Mucosa of descending colon (tissue), 3 donors: ENCODE data around the gene TMEM258. TPM values are rescaled to one million over a fixed set of nuclear protein-coding genes. Genes with fewer than 3 reads are reported as not detected.

Experiments used
- ATAC-seq: fragments of 200-7000 bp; cut with Tn5 transposase; one replicate; pipeline ENCODE4 v1.9.1; 2020; ENCODE audit warnings: mild to moderate bottlenecking, moderate library complexity
- DNase-seq, 3 donors: peaks; one replicate each; pipeline ENCODE4 v3.0.0-alpha.2; 2020
- H3K36me3 ChIP-seq: fragments of 200-600 bp; one replicate; pipeline ENCODE4 v1.8.0; 2021; ENCODE audit warnings: low read depth, mild to moderate bottlenecking
- H3K4me1 ChIP-seq: fragments of 200-600 bp; one replicate; pipeline ENCODE4 v1.8.0; 2021; ENCODE audit warnings: low read depth, mild to moderate bottlenecking
- H3K4me3 ChIP-seq: fragments of 200-600 bp; one replicate; pipeline ENCODE4 v1.8.0; 2021; ENCODE audit warnings: mild to moderate bottlenecking
- H3K9me3 ChIP-seq: fragments of 200-600 bp; one replicate; pipeline ENCODE4 v1.8.0; 2021; ENCODE audit warnings: mild to moderate bottlenecking
- CTCF ChIP-seq: fragments of 200-600 bp; IDR thresholded peaks from one replicate; pipeline ENCODE4 v1.8.0; 2022; ENCODE audit warnings: antibody characterized with exemption, mild to moderate bottlenecking
- intact Hi-C, 2 donors: fragments of 100-400 bp; cut with DNase I in 1 of 2; cut with micrococcal nuclease in 1 of 2; formaldehyde crosslinking; loops; one replicate each; pipeline versions ENCODE4 v1.11.0 to v1.11.1; 2022; cut with DNase I, micrococcal nuclease
- total RNA-seq, 3 donors: library from RNA; stranded (reverse); fragmentation: NEBNext Ultra II Directional in 2 of 3; extraction: Animal tissue kit (Norgen Biotek cat#: 25700) in 2 of 3; gene quantifications; one replicate each; pipeline versions ENCODE4 v1.2.1 to v1.2.4, GENCODE V29; 2021 to 2023
- donor health status: DM: no; HTN: no; CAD: no; lungs with moderate emphysema.
- donor health status: DM: no; HTN: no; CAD: no.
- donor health status: DM: no; HTN: yes; CAD: no.

Gene TMEM258
- total RNA-seq, 3 donors from 2014 or later = 56.1 to 107 (median 74.6) TPM

DNA sequence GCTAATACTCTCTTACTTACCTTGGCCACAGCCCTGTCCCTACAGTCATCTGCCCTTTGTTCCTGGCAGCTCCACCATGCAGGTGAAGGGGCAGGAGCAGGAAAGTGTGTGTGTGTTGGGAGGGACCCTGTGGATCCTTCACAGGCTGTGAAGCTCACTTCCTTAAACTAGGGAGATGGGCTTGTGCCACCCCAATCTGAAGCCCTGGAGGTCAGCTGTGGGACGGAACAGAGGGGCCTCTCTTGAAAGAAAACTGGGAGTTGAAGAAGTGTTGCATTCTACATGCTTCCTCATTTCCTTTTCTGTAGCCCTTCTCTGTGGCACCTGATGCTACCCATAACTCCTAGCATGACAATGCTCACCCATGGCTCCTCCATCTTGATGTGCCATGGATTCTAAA lies 12.7 kb upstream of the TMEM258 start:
- no peak for TF ChIP-seq CTCF
- H3K9me3 ChIP-seq = no peaks in the 10 kb centered on the region
- intact Hi-C loops = loop anchor here in 1 of 2 donors (10.0 kb wide), 1 partner anchor 140 kb away; no protein-coding TSS in a partner anchor

GRCh38 chr11:61803889-61804647 lies 11.7 kb upstream of the TMEM258 start:
- intact Hi-C loops = loop anchor here in 1 of 2 donors (10.0 kb wide), 1 partner anchor 141 kb away; no protein-coding TSS in a partner anchor

More for the DNA sequence above, 12.7 kb upstream of the TMEM258 start:
- Histone ChIP-seq H3K4me3 (no peak overlapping the region), H3K36me3 (no peaks in the 10 kb centered on the region), H3K4me1 (no peaks in the 10 kb centered on the region)
- DNase-seq (no peak), ATAC-seq (no peak)

GRCh38 chr11:61802605-61803004 lies 10.2 kb upstream of the TMEM258 start:
- DNase-seq (no peak), ATAC-seq (no peak)
- intact Hi-C loops = loop anchor here in 1 of 2 donors (10.0 kb wide), 1 partner anchor 142 kb away; no protein-coding TSS in a partner anchor
- TF ChIP-seq CTCF = no peak
- no peaks in the 10 kb centered on the region for H3K36me3 ChIP-seq
- H3K4me3 ChIP-seq = no peak overlapping the region
- H3K9me3 ChIP-seq = no peaks in the 10 kb centered on the region
- no peaks in the 10 kb centered on the region for H3K4me1 ChIP-seq

More at GRCh38 chr11:61803889-61804647, 11.7 kb upstream of the TMEM258 start:
- Histone ChIP-seq H3K36me3 (no peaks in the 10 kb centered on the region), H3K4me3 (no peak overlapping the region), H3K9me3 (no peaks in the 10 kb centered on the region), H3K4me1 (no peaks in the 10 kb centered on the region)
- DNase-seq = no peak
- ATAC-seq = no peak
- TF ChIP-seq CTCF = no peak

DNA sequence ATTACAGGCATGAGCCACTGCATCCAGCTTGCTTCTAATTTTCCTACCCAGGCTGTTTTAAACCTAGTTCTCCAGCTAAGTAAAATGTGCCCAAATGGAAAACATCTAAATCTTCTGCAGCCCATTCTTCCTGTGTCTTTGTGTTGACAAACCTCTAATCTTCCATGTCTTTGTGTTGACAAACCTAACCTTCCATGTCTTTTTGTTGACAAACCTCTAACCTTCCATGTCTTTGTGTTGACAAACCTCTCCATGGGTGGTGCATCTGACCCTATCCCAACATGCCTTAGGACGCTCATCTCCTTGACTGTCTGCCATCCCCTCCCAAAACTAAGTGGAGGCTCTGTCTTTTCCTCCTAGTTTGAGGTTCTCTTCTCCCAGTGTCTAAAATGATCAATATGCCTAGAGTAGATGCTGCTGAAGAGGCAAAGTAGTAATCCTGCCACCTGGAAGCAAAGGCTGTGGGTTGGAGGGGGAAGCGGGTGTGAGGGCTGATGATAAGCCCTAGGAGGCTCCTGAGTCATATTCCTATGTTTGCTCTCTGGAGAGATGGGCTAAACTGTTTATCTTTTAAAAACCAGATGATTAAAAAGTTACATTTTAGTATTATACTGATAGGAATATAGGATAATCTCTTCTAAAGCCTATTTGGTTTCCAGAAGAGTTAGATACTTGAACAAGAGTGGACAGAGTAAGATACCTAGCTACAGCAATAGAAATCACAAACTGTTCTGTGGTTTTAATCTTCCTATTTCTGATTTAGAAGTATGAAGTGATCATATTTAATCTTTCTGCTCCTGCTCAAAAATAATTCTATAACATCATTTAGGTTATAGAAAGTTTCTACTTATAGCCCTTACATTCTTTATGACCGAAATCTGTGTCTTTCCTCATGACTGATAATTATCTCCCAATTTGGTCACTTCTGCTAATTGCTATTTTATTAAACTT lies 8.2 kb upstream of the TMEM258 start:
- no peak for ATAC-seq
- intact Hi-C loops = loop anchor here in 1 of 2 donors (10.0 kb wide), 1 partner anchor 144 kb away; no protein-coding TSS in a partner anchor
- TF ChIP-seq CTCF = no peak

GRCh38 chr11:61799665-61800284 lies 7.4 kb upstream of the TMEM258 start:
- intact Hi-C loops = loop anchor here in 1 of 2 donors (10.0 kb wide), 1 partner anchor 145 kb away; no protein-coding TSS in a partner anchor
- no peak overlapping the region for H3K4me3 ChIP-seq
- H3K36me3 ChIP-seq = no peaks in the 10 kb centered on the region
- H3K4me1 ChIP-seq = no peaks in the 10 kb centered on the region
- DNase-seq (no peak), ATAC-seq (no peak)
- no peak for TF ChIP-seq CTCF
- H3K9me3 ChIP-seq = no peaks in the 10 kb centered on the region

More for the DNA sequence above, 8.2 kb upstream of the TMEM258 start:
- H3K4me1 ChIP-seq = no peaks in the 10 kb centered on the region
- no peaks in the 10 kb centered on the region for H3K9me3 ChIP-seq
- H3K4me3 ChIP-seq = no peak overlapping the region
- DNase-seq = no peak
- H3K36me3 ChIP-seq = no peaks in the 10 kb centered on the region
